Upper lobe of right lung (tissue), 1 donor: ENCODE measurements around the gene TNFAIP8L1. TPM values are rescaled to one million over a fixed set of nuclear protein-coding genes. Genes with fewer than 3 reads are reported as not detected.

Experiments used
- ATAC-seq: fragments of 200-7000 bp; cut with Tn5 transposase; one replicate; pipeline ENCODE4 v1.9.1; 2020; ENCODE audit warnings: mild to moderate bottlenecking, moderate library complexity
- DNase-seq: peaks from one replicate; pipeline ENCODE4 v3.0.0-alpha.2; 2020
- H3K27ac ChIP-seq: fragments of 200-600 bp; one replicate; pipeline ENCODE4 v1.8.0; 2022
- H3K27me3 ChIP-seq: fragments of 200-600 bp; one replicate; pipeline ENCODE4 v1.8.0; 2022; ENCODE audit warnings: mild to moderate bottlenecking
- H3K36me3 ChIP-seq: fragments of 200-600 bp; one replicate; pipeline ENCODE4 v1.8.0; 2022
- H3K4me1 ChIP-seq: fragments of 200-600 bp; one replicate; pipeline ENCODE4 v1.8.0; 2022
- H3K4me3 ChIP-seq: fragments of 200-600 bp; one replicate; pipeline ENCODE4 v1.8.0; 2022; ENCODE audit warnings: mild to moderate bottlenecking
- H3K9me3 ChIP-seq: fragments of 200-600 bp; one replicate; pipeline ENCODE4 v1.8.0; 2022
- intact Hi-C: fragments of 100-400 bp; cut with DNase I; formaldehyde crosslinking; loops from one replicate; pipeline ENCODE4 v1.11.0; 2022
- total RNA-seq: library from RNA; stranded (reverse); fragmentation: NEBNext Ultra II Directional; extraction: Animal tissue kit (Norgen Biotek cat#: 25700); gene quantifications from one replicate; pipeline ENCODE4 v1.2.1, GENCODE V29; 2021
- TF ChIP-seq, protein P1 (sequence below): fragments of 200-600 bp; IDR thresholded peaks from one replicate; pipeline ENCODE4 v1.8.0; 2022; ENCODE audit warnings: antibody characterized with exemption
- donor health status: DM: no; HTN: yes; CAD: no; lungs with severe emphysema.

The TNFAIP8L1 gene
- total RNA-seq, 1 donor from 2014 or later = 11.9 TPM

DNA sequence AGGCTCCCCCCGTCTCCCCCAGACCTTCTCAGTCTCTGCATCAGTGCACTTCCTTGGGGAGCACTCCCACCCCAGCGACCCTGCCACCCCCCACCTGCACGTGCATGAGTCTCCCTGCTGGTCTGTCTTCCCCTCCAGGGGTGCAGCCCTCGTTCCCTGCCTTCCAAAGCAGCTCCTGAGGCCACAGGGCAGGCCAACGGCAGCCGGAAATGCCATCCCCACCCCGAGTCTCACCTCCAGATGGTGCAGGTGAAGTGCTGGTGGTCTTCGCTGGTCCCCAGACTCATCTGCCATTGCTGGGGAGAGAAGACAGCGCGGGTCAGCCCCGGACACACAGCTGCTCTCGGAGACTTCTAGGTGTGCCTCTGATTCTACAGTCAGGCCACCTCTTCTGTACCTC is 25.3 kb downstream of the TNFAIP8L1 start:
- no peak for ATAC-seq
- TF ChIP-seq, protein P1, sequence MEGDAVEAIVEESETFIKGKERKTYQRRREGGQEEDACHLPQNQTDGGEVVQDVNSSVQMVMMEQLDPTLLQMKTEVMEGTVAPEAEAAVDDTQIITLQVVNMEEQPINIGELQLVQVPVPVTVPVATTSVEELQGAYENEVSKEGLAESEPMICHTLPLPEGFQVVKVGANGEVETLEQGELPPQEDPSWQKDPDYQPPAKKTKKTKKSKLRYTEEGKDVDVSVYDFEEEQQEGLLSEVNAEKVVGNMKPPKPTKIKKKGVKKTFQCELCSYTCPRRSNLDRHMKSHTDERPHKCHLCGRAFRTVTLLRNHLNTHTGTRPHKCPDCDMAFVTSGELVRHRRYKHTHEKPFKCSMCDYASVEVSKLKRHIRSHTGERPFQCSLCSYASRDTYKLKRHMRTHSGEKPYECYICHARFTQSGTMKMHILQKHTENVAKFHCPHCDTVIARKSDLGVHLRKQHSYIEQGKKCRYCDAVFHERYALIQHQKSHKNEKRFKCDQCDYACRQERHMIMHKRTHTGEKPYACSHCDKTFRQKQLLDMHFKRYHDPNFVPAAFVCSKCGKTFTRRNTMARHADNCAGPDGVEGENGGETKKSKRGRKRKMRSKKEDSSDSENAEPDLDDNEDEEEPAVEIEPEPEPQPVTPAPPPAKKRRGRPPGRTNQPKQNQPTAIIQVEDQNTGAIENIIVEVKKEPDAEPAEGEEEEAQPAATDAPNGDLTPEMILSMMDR = no peak
- no peak overlapping the region for H3K27ac ChIP-seq
- H3K9me3 ChIP-seq = no peaks in the 10 kb centered on the region
- peaks cover 75% of the 10 kb centered on the region for H3K36me3 ChIP-seq
- H3K4me1 ChIP-seq = peaks cover 10% of the 10 kb centered on the region
- DNase-seq = no peak
- no peaks in the 10 kb centered on the region for H3K27me3 ChIP-seq
- intact Hi-C loops = no loop called here
- H3K4me3 ChIP-seq = no peak overlapping the region

DNA sequence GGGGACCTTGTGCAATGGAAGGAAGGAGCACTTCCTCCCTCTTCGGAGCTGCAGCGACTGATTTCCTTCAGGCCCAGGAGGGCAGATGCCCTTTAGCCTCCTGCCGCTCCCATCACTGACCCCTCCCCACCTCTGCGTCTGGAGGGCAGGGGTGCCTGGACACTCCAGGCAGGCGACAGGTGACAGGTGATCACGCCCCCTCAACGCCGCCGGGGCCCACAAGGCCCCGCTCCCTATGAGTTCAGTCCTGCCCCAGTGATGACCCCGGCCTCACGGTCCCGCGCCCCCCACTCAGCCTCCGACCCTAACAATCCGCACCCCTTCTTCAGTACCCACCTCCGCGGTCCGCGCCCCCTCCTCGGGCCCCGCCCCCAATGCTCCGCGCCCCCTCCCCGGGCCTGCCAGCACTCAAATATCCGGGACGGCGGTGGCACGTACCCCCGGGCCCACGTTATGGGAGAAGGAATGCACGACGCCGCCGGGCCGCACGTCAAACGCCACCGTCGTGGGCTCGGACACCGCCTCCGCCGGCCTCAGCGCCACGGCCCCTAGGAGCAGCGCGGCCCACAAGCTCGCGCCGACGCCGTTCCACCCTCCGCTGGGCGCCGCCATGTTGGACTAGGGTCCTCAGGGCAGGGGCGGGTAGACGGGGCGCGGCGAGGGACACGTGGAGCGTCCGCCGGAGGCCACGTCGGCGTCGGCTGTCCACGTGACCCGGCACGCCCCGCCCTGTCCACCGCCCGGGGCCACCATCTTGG is 30.6 kb downstream of the TNFAIP8L1 start, which contains the start of gene MYDGF:
Gene MYDGF (minus strand): TSS at position 620 of the 758 bp plus-strand sequence. CDS start 8 bp downstream, at position 612.
- Histone ChIP-seq H3K9me3 (no peaks in the 10 kb centered on the region), H3K27me3 (no peaks in the 10 kb centered on the region), H3K36me3 (peaks cover 43% of the 10 kb centered on the region), H3K4me3 (peak within 1 kb of the TSS; percentile 91), H3K27ac (peak within 1 kb of the TSS; percentile 78), H3K4me1 (peaks cover 15% of the 10 kb centered on the region)
- TF ChIP-seq, protein P1 = no peak
- ATAC-seq = peak; percentile 99
- intact Hi-C loops = no loop called here
- DNase-seq = peak; percentile 98

DNA sequence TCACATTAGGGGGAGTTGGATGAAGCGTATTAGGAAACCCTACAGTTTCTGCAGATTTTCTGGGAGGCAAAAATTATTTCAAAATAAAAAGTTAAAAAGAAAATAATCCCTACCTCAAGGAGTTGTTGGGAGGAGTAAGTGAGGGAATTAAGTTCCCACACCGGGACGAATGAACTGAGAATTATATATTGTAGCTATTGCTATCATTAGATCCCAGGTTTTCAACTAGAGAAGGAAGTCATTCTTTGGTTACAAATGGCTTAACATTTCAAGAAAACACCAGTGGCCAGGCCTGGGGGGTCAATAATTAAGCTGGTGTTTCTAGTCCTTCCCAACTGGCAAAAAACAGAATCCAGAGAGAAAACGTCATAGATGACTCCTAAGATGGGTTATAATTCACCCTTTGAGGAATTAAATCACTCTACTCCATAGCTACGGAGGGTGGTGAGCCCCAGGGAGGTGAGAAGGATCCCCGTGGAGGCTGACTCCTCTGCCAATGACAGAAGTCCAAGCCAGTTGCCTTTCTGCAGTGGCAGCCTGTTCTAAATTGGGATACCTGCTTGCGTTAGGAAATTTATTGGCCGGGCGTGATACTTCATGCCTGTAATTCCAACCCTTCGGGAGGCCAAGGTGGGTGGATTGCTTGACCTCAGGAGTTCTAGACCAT is 32.0 kb downstream of the TNFAIP8L1 start:
- no peak overlapping the region for H3K4me3 ChIP-seq
- intact Hi-C loops = no loop called here
- H3K36me3 ChIP-seq = peaks cover 37% of the 10 kb centered on the region
- no peak for ATAC-seq
- no peaks in the 10 kb centered on the region for H3K27me3 ChIP-seq
- H3K4me1 ChIP-seq = peaks cover 15% of the 10 kb centered on the region
- TF ChIP-seq, protein P1 = no peak
- peak overlapping the region; percentile 42 for H3K27ac ChIP-seq
- no peak for DNase-seq
- H3K9me3 ChIP-seq = no peaks in the 10 kb centered on the region

DNA sequence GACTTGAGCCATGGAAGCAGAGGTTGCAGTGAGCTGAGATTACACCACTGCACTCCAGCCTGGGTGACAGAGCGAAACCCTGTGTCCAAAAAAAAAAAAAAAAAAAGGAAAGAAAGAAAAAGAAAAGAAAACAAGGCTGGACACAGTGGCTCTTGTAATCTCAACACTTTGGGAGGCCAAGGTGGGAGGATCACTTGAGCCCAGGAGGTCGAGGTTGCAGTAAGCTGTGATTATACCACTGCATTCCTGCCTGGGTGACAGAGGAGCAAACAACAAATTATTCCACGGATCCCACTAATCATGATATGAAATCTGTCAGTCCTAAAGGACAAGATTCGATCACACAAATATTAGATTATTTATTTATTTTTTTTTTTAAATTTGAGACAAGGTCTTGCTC is 33.9 kb downstream of the TNFAIP8L1 start:
- Histone ChIP-seq H3K27ac (no peak overlapping the region), H3K4me3 (no peak overlapping the region), H3K4me1 (peaks cover 15% of the 10 kb centered on the region), H3K36me3 (peaks cover 36% of the 10 kb centered on the region), H3K27me3 (no peaks in the 10 kb centered on the region), H3K9me3 (no peaks in the 10 kb centered on the region)
- intact Hi-C loops = no loop called here
- DNase-seq (no peak), ATAC-seq (no peak)
- TF ChIP-seq, protein P1 = no peak

DNA sequence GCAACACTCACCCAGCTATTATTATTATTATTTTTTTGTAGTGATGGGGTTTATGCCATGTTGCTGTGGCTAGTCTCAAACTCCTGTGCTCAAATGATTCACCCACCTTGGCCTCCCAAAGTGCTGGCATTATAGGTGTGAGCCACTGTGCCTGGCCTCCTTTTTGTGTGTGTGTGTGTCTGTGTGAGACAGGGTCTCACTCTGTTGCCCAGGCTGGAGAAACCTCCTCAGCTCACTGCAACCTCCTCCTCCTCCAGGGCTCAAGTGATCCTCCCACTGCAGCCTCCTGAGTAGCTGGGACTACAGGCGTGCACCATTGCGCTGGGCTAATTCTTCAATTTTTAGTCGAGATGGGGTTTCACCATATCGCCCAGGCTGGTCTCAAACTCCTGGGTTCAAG is 34.4 kb downstream of the TNFAIP8L1 start:
- intact Hi-C loops = no loop called here
- TF ChIP-seq, protein P1 = no peak
- Histone ChIP-seq H3K9me3 (no peaks in the 10 kb centered on the region), H3K4me3 (no peak overlapping the region), H3K36me3 (peaks cover 33% of the 10 kb centered on the region), H3K27me3 (no peaks in the 10 kb centered on the region), H3K27ac (no peak overlapping the region), H3K4me1 (peaks cover 13% of the 10 kb centered on the region)
- DNase-seq = no peak
- no peak for ATAC-seq
